GM19099 (cell line): ENCODE measurements around the gene VIT.

Source experiments
- POLR2A ChIP-seq: IDR thresholded peaks from 3 replicates; pipeline ENCODE4 v1.6.1; 2011; ENCODE audit warnings: low read depth; ENCODE audit not compliant: insufficient read length; ENCODE audit errors: extremely low read depth

VIT gene, protein sequence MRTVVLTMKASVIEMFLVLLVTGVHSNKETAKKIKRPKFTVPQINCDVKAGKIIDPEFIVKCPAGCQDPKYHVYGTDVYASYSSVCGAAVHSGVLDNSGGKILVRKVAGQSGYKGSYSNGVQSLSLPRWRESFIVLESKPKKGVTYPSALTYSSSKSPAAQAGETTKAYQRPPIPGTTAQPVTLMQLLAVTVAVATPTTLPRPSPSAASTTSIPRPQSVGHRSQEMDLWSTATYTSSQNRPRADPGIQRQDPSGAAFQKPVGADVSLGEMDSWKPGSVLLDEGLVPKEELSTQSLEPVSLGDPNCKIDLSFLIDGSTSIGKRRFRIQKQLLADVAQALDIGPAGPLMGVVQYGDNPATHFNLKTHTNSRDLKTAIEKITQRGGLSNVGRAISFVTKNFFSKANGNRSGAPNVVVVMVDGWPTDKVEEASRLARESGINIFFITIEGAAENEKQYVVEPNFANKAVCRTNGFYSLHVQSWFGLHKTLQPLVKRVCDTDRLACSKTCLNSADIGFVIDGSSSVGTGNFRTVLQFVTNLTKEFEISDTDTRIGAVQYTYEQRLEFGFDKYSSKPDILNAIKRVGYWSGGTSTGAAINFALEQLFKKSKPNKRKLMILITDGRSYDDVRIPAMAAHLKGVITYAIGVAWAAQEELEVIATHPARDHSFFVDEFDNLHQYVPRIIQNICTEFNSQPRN

DNA sequence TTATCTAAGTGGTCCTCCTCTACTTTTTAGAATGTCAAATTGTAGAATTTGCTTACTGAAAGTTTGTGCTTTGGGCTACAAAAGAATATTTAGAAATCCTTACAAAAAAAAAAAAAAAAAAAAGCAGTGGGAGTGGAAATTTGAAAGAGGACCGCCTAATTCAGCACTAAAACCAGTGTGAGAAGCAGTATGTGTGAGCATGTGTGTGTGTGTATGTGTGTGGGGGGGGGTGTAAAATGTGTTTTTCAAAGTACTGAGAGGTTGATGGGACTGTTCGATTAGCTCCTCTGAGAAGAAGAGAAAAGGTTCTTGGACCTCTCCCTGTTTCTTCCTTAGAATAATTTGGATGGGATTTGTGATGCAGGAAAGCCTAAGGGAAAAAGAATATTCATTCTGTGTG, at the start of gene VIT:
VIT (plus strand) TSS at position 175 of the 400 bp plus-strand sequence. CDS start 19,664 bp downstream, outside the sequence.
- TF ChIP-seq POLR2A = no peak

DNA sequence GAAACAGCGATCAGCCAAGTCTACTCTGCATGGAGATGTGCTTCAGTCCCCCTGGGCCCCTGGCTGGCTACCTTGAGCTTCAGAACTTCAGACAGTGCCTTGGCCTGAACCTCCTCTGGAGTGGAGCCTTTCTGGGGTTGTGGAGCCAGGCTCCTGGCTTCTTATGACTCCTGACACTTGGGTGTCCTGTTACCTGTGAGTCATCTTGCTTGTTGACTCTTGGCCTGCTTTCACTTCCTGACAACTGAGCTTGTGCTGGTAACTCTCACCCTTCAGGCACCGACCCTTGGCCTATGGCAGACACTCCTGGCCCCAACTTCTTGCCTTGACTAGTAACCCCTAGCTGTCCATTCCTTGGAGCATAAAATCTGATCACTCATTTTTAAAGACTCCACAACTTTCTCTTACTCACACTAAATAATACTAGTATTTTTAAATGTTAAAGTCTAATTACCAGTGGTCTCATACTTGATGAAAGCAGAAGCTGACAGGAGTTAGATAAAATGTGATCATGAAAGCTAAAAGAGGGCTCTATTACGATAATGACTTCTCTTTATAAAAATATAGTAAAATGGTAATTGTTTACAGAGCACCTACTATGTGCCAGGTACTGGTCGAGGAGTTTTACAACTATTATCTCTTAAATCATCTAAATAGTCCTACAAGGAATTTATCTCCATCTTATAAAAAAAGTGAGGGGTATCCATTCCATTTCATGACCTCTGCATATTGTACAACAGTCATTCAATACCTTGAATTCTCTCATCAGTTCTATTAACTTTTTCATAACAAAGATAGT, 46.3 kb upstream of the VIT start:
- TF ChIP-seq POLR2A = no peak

DNA sequence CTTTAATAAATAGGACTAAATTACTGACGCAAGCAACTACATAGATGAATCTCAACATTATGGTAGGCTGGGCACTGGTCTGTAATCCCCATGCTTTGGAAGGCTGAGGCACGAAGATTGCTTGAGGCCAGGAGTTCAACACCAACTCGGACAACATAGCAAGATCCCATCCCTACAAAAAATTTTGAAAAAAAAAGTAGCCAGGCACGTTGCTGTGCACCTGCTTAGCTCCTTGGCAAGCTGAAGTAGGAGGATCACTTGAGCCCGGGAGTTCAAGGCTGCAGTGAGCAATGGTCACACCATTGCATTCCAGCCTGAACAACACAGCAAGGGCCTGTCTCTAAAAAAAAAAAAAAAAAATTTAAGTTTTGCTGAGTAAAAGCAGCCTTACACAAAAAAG, 43.4 kb upstream of the VIT start:
- TF ChIP-seq POLR2A = no peak

DNA sequence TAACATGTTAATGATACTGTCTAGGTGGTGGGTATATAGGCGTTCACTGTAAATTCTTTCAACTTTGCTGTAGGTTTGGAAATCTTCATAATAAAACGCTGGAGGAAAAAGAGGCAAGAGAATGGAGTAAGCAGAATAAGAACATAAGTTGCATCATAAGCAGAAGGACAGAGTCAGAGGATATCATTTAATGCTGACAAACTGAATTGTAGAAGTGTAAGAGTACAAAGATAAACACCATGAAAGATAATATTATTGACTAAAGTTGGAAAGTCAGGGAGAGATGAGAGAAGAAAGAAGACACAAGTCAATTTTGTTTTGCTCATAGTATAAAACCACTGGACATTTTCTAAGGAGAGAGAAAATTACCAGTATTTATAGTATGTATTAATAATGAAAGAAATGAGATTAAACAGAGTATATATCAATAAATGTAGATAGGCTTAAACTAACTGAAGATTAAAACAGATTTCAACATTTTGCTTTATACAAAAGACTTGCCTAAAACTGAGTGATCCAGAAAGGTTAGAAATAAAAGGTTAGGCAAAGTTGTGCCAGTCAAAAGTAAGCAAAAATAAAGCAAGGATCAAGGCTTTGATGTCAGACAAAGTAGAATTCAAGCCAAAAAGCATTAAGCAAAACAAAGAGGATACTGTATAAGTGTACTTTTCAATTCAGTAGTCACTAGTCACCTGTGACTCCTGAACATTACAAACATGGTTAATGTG, 42.4 kb upstream of the VIT start:
- TF ChIP-seq POLR2A = no peak

DNA sequence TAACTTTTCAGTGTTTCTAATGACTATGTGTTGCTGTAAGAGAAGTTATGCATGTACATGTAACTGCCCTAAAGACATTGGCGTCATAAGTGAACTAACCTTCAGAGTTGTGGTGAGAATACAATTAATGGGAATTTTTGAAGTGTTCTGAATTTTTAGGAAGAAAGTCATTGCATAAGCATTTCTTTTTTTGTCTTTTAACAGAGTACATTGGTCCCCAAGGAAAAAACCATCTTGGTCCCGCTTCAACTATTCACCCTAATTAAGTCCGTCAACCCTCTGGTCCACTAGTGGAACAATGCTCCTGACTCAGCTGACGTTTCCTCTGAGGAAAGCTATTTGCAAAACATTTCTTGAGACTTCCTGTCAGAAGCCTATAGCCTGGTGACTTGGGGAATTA, 41.1 kb upstream of the VIT start:
- no peak for TF ChIP-seq POLR2A

DNA sequence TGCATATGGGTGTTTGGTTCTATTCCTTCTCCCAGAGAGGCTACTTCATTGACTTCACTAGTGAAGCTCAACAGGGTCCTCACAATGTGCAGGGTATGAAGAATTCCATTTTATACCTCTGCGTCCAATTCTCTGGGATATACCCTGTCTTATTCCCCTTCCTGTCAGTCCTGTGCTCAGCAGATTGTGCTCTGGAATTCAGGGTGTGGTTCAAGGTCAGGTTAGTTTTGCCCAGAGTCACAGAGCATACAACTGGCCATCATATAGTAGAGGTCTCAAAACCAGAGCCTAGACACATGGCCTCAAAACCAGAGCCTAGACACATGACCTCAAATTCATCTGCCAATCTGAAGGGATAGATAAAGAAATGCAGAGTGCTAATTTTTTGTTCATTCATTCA, 38.8 kb upstream of the VIT start:
- no peak for TF ChIP-seq POLR2A

DNA sequence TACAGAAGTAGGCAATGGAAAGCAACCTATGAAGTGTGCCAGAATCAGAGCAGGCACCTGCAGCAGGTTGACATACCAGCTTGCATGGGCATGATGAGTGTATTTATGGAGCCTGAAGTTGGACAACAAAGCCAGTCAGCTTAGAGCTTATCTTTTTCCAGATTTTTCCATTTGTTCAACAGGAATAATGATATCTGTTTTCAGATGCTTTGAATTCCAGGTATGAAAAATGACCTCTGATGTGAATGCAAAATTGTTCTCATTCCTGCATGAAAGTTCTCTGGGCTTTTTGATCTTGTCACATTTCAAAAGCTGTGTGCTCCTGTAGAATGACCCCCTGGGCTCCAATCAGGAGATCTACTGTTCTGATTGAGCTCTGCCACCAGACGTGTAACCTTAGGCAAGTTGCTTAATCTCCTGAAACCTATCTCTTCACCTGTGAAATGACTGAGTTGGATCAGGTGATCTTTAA, 38.2 kb upstream of the VIT start:
- TF ChIP-seq POLR2A = no peak

DNA sequence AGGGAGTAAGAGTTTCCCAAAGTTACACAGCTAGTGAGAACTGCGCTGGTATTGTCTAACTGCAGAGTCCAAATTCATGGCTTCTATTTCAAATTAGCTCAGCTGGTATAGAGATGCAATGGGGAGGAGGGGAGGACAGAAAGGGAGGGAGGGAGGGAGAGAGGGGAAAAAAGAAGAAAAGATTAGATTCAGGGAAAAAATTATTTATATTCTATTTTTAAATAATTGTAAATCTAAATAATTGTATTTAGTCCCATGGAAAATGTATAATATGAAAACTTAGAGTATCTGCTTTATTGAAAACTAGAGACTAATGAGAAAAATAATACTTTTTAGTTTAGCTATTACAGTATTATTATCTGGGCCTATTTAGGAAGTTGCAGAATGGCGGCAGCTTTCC, 37.3 kb upstream of the VIT start:
- TF ChIP-seq POLR2A = no peak

DNA sequence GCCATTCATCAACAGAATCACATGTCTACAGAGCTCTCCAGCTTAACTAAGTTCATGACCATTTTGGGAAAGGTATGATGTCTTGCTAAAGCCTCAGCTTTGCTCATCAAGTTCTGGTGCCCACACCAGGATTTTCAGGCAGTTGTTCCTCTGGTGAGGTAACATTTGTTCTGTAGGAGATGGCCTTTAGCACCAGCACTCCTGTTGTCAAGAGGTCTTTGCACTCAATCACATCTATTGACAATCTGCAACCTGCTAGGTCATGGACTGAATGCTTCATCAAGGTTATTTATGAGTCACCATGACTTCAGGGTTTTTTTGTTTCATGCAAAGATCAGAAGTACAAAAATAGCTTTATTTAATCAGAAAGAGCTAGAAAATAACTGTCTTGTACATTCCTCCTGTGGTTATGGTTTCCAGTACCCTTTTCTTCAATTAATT, 36.6 kb upstream of the VIT start:
- TF ChIP-seq POLR2A = no peak

DNA sequence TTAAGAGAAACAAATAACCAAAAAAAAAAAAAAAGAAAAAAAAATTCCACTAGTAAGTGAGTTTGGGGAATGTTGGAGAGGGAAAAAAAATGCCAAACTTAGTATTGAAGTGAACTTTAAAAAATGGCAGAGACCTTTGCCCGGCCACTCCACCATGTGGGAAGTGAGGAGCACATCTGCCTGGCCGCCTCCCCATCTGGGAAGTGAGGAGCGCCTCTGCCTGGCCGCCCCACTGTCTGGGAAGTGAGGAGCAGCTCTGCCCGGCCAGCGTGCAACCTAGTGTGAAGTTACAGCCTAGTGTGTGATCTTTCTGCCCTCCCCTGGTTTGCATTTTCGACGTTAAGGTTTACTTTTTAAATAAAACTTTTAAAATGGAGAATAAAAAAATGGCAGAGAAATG, 33.9 kb upstream of the VIT start:
- TF ChIP-seq POLR2A = no peak

DNA sequence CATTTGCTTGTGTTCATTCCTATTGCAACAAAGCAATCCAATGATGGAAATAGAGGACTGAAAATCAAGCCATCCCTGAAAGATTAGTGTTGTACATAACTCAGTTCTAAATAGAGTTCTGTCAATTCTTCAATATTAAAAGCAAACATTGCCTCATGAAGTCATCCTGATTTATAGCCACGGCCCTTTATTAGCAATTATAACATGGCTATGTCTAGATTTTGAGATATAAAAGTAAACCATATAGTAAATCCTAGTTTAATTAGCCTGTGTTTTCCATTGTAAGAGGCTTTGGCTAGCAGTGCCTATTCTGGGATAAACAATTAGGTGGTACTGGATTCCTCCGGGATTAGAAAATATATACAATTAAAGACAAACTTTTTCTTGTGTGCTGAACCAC, 33.2 kb upstream of the VIT start:
- TF ChIP-seq POLR2A = no peak

DNA sequence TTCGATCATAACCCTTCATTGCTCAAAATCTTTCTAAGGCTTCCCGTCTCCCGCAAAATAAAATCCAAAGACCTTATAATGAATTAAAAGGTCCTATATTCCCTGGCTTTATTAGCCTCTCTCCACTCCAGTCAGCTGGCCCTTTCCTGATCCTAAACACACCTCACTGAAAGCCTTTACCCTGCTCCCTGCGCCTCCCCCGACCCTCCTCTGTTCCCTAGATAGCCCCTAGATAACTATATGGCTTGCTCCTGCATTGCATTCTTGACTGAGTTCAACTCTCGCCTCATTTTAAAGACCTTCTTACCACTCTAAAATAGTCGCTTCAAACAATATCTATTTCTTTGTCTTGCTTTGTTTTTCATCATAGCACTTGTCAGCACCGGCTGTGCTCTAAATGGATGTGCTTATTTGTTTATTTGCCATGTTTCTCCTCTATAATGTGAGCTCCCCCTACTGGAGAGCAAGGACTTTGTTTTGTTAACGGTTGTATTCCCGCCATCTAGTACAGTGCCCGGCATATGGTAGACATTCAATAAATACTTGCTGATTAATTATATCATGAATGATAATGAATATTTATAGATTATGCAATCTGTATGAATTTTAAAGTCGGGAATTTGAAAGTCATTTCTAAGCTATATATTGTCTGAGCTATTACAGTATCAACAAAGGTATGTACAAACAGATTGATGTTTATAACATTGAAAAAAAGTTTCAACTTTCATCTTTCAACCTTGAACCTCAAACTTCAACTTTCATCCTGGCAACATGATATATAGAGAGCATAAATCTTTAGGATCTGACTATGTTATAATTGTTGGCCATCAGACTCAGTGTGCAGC, 32.4 kb upstream of the VIT start:
- TF ChIP-seq POLR2A = no peak

DNA sequence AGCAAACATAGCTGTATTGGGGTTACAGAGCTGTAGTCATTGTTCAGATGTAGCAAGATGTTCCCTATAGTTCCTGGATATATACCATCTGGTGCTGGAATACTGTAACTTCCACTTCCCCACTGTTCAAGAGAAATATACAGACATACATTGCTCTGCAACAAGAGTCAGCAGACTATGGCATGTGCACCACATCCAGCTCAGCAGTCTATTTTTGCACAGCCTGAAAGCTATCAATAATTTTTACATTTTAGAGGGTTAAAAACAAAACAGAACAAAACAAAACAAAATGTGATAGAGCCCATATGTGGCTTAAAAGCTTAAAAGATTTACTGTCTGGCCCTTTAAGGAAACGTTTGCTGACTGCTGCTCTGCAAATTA, 31.8 kb upstream of the VIT start:
- TF ChIP-seq POLR2A = no peak

DNA sequence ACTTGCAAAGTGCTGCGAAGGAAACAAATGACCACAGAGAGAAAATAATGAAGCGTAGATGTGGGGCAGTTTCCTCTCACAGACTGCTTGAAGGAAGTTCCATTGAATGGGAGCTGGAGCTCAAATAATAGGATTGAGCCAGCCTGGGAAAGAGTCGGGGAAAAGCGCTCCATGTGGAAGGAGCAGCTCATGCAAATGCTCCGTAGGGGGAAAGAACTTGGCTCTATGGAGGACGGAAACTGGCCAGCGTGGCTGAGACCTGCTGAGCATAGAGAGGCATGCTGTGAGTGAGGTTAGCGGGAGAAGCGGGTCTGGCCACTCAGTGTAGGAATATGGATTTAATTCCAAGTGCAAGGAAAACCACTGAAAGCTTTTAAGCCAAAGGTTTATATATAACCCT, 28.6 kb upstream of the VIT start:
- TF ChIP-seq POLR2A = no peak
